Heart left ventricle (tissue), 16 donors: ENCODE results near the gene CD48. TPM values are rescaled to one million over a fixed set of nuclear protein-coding genes. Genes with fewer than 3 reads are reported as not detected.
A peak's percentile ranks its signal among the peaks of the same experiment; 100 is the strongest.

Source experiments
- ATAC-seq, 4 donors: fragments of 200-7000 bp; cut with Tn5 transposase; one replicate each; pipeline ENCODE4 v1.9.1; 2020 to 2022; ENCODE audit warnings: moderate library complexity in 4 of 4, mild to moderate bottlenecking in 3 of 4, moderate number of reproducible peaks in 1 of 4
- DNase-seq, 5 donors: peaks; one replicate each; pipeline ENCODE4 v3.0.0-alpha.2; 2020
- H3K27ac ChIP-seq, 12 donors: fragments of 200-600 bp; sonication (generic) in 4 of 12; one replicate each; pipeline versions ENCODE4 v1.5.0 to v1.8.0; 2016 to 2022; ENCODE audit warnings: mild to moderate bottlenecking in 2 of 12
- H3K27me3 ChIP-seq, 9 donors: fragments of 200-600 bp; sonication (generic) in 2 of 9; one replicate each; pipeline versions ENCODE4 v1.5.1 to v1.8.0; 2016 to 2022; ENCODE audit warnings: mild to moderate bottlenecking in 3 of 9
- H3K36me3 ChIP-seq, 9 donors: fragments of 200-600 bp; sonication (generic) in 2 of 9; one replicate each; pipeline versions ENCODE4 v1.5.0 to v1.8.0; 2018 to 2022; ENCODE audit warnings: mild to moderate bottlenecking in 2 of 9
- H3K4me1 ChIP-seq, 12 donors: fragments of 200-600 bp; sonication (generic) in 4 of 12; one replicate each; pipeline versions ENCODE4 v1.5.0 to v1.8.0; 2016 to 2022; ENCODE audit warnings: mild to moderate bottlenecking in 3 of 12
- H3K4me3 ChIP-seq, 12 donors: fragments of 200-600 bp; sonication (generic) in 4 of 12; one replicate each; pipeline versions ENCODE4 v1.5.0 to v1.8.0; 2017 to 2022; ENCODE audit warnings: mild to moderate bottlenecking in 9 of 12, moderate library complexity in 4 of 12
- H3K9me3 ChIP-seq, 12 donors: fragments of 200-600 bp; sonication (generic) in 4 of 12; one replicate each; pipeline versions ENCODE4 v1.5.0 to v1.8.0; 2016 to 2022; ENCODE audit warnings: mild to moderate bottlenecking in 1 of 12
- CTCF ChIP-seq, 12 donors: fragments of 200-600 bp; sonication (generic) in 4 of 12; IDR thresholded peaks; one replicate each; pipeline versions ENCODE4 v1.5.0 to v1.8.0; 2018 to 2022; ENCODE audit warnings: antibody characterized with exemption in 12 of 12, mild to moderate bottlenecking in 5 of 12
- POLR2A ChIP-seq, 2 donors: fragments of 450-650 bp; IDR thresholded peaks; one replicate each; pipeline ENCODE4 v1.6.1; 2017; ENCODE audit warnings: antibody characterized with exemption in 2 of 2, mild to moderate bottlenecking in 2 of 2, moderate library complexity in 2 of 2
- WGBS, 4 donors: extraction: QIAGEN DNeasy Blood & Tissue Kit in 2 of 4; methylation state at CpG; one replicate each; pipeline versions ENCODE4 v1.1.5 to v1.1.7; 2013 to 2018; 5-methylcytosine and 5-hydroxymethylcytosine counted together
- intact Hi-C, 10 donors: fragments of 100-400 bp; cut with DNase I; formaldehyde crosslinking; loops; one replicate each; pipeline versions ENCODE4 v1.11.1 to v1.14.2; 2022
- polyA plus RNA-seq, 2 donors: library from polyadenylated mRNA; stranded (reverse); fragments of 200-250 nt; gene quantifications; one replicate each; pipeline ENCODE4 v1.2.3, GENCODE V29; 2013
- total RNA-seq, 9 donors: library from RNA; depleted of rRNA in 2 of 9; stranded (reverse); fragments of >200 nt in 2 of 9; fragmentation: NEBNext Ultra II Directional in 3 of 9; extraction: Animal tissue kit (Norgen Biotek cat#: 25700) in 3 of 9; gene quantifications; one replicate each; pipeline versions ENCODE4 v1.1.0 to v1.2.4, GENCODE V29; 2016 to 2023
- donor health status: ischemic (EF 13 %, LVEDD 7.1; RV severe dilation, severe dysfunction).
- donor health status: healthy with polysubstance abuse.
- donor health status: DM: no; HTN: yes; CAD: no.
- donor health status: DM: no; HTN: no; CAD: no.
- donor health status: ischemic (EF 25% LVEDD 6.9; RV normal size, moderate dysfunction).
- donor health status: ischemic (EF 25% LVEDD 5.7; RV mildly dilated, moderate dysfunction).
- donor health status: healthy.
- donor health status: DM: yes; HTN: yes; CAD: no.
- donor health status: ischemic (EF 35%, LVEDD 5.7; RV mildly dilated, moderate dysfunction).
- donor health status: nonischemic (EF 11% LVEDD 7.7; RV severe dilation, severe dysfunction).
- donor health status: DM: yes; HTN: yes; CAD: no.
- donor health status: PGD.
- donor health status: ischemic (EF 29% LVEDD 5.4; RV normal size, mild dysfunction).
- donor health status: nonischemic (EF 23%, LVEDD 6.1; RV moderate dilation, normal function).

CD48 gene
- total and polyA plus RNA-seq, 11 donors, result 0.49 to 31.6 (median 0.71) TPM

- H3K27ac ChIP-seq, result no peak overlapping the region
- ATAC-seq (no peak), DNase-seq (no peak)
- TF ChIP-seq CTCF (IDR thresholded peaks at IDR 0.05) (no peak), POLR2A (IDR thresholded peaks at IDR 0.05) (no peak)
- WGBS, 4 donors, result 77 to 85% (median 83%) methylated on average over 13 of the region's 13 CpGs
- H3K9me3 ChIP-seq, result no peaks in the 10 kb centered on the region
- H3K36me3 ChIP-seq, result peaks cover 0 to 44% (median 0%) of the 10 kb centered on the region in 9 donors
- intact Hi-C loops, result loop anchor here in 6 of 10 donors (5.0 to 10.0 kb wide), 6 partner anchors 148 to 468 kb away; partner anchors contain the start of gene ITLN2 (in 2 of the 6)
- no peak overlapping the region for H3K4me3 ChIP-seq
- H3K27me3 ChIP-seq, result peaks cover 0 to 15% (median 0%) of the 10 kb centered on the region in 9 donors
- peaks cover 0 to 47% (median 0%) of the 10 kb centered on the region in 12 donors for H3K4me1 ChIP-seq
Measured at GRCh38 chr1:160676869-160677597, 34.6 kb downstream of the CD48 start.

- WGBS, 4 donors, result 47 to 55% (median 52%) methylated on average over 5 to 6 of the region's 6 CpGs
- intact Hi-C loops, result loop anchor here in 6 of 10 donors (5.0 to 10.0 kb wide), 6 partner anchors 149 to 469 kb away; partner anchors contain the start of gene ITLN2 (in 2 of the 6)
- H3K4me3 ChIP-seq, result no peak overlapping the region
- peaks cover 0 to 15% (median 0%) of the 10 kb centered on the region in 9 donors for H3K27me3 ChIP-seq
- H3K27ac ChIP-seq, result no peak overlapping the region
- no peak for TF ChIP-seq POLR2A (IDR thresholded peaks at IDR 0.05)
- peak; percentile 57 to 82 (median 76) for TF ChIP-seq CTCF (IDR thresholded peaks at IDR 0.05)
- DNase-seq (peak; percentile 57 to 83 (median 72)), ATAC-seq (peak; percentile 69 to 85 (median 82))
- no peaks in the 10 kb centered on the region for H3K9me3 ChIP-seq
- H3K36me3 ChIP-seq, result peaks cover 0 to 33% (median 0%) of the 10 kb centered on the region in 9 donors
- H3K4me1 ChIP-seq, result peaks cover 0 to 46% (median 0%) of the 10 kb centered on the region in 12 donors
Measured at GRCh38 chr1:160675641-160676410, 35.8 kb downstream of the CD48 start.

- no peak for TF ChIP-seq CTCF (IDR thresholded peaks at IDR 0.05)
- TF ChIP-seq POLR2A (IDR thresholded peaks at IDR 0.05), result no peak
- 69 to 92% (median 78%) methylated on average over 2 of the region's 2 CpGs for WGBS, 4 donors
- H3K27me3 ChIP-seq, result peaks cover 0 to 15% (median 0%) of the 10 kb centered on the region in 9 donors
- no peak overlapping the region for H3K27ac ChIP-seq
- H3K4me1 ChIP-seq, result peaks cover 0 to 46% (median 0%) of the 10 kb centered on the region in 12 donors
- no peak for DNase-seq
- ATAC-seq, result no peak
- H3K9me3 ChIP-seq, result peaks cover 0 to 6% (median 2%) of the 10 kb centered on the region in 12 donors
- H3K4me3 ChIP-seq, result no peak overlapping the region
- peaks cover 0 to 19% (median 0%) of the 10 kb centered on the region in 9 donors for H3K36me3 ChIP-seq
- intact Hi-C loops, result loop anchor here in 5 of 10 donors (10.0 kb wide), 4 partner anchors 150 to 470 kb away; partner anchors contain the start of gene ITLN2 (in 1 of the 5)
Measured at GRCh38 chr1:160674415-160674814, 37.2 kb downstream of the CD48 start.
